ENCODE results near the gene PPP6R2. TPM values are rescaled to one million over a fixed set of nuclear protein-coding genes. Genes with fewer than 3 reads are reported as not detected.

The PPP6R2 gene, protein sequence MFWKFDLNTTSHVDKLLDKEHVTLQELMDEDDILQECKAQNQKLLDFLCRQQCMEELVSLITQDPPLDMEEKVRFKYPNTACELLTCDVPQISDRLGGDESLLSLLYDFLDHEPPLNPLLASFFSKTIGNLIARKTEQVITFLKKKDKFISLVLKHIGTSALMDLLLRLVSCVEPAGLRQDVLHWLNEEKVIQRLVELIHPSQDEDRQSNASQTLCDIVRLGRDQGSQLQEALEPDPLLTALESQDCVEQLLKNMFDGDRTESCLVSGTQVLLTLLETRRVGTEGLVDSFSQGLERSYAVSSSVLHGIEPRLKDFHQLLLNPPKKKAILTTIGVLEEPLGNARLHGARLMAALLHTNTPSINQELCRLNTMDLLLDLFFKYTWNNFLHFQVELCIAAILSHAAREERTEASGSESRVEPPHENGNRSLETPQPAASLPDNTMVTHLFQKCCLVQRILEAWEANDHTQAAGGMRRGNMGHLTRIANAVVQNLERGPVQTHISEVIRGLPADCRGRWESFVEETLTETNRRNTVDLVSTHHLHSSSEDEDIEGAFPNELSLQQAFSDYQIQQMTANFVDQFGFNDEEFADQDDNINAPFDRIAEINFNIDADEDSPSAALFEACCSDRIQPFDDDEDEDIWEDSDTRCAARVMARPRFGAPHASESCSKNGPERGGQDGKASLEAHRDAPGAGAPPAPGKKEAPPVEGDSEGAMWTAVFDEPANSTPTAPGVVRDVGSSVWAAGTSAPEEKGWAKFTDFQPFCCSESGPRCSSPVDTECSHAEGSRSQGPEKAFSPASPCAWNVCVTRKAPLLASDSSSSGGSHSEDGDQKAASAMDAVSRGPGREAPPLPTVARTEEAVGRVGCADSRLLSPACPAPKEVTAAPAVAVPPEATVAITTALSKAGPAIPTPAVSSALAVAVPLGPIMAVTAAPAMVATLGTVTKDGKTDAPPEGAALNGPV
- 62.1 and 69.7 TPM in 2 replicates for total RNA-seq (2014; rRNA removed; shearing (Covaris generic))

DNA sequence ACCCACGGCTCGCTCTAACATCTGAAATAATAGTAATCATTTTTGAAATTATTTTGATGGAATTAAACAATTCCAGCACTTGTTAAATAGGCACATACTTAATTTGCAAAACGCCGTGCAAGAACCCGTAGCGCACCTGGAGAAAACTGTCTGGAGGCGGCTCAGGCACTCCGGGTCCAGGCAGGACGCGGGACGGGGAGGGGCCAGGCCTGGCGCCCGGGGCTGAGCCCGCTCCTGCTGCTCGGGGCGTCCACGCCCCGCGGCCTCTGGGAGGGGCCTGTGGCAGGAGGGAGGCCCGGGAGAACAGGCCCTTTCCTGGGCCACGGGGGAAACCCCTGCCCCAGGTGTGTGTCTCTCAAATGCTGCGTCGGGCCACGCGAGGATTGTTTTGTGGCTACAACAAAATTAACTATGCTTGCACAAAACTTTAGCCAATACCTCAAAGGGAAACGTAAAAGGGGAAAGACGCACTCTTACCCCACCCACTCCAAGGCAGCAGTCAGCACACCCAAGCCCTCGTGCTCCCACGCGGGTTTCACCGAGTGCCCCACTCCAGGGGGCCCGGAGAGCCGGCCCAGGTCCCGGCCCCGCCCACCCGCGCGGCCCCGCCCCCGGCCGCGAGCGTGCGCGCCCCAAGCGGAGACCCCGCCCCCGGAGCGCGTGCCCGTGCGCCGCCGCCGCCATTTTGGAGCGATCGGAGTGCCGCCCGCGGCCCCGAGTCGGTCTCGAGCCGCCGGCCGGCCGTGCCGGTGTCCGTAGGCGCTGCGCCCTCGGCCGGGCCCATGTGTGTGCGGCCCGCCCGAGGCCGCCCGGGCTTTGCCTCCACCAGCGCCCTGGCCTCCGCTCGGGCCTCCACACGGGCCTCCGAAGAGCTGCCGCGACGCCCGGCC, at the start of gene PPP6R2:
PPP6R2 (plus strand) TSS at position 677 of the 890 bp plus-strand sequence. CDS start 50,582 bp downstream, outside the sequence.
- H3K9me3 ChIP-seq (replicated peaks): no peaks in the 10 kb centered on the region; the same call in 1 of the 2 replicates
- peak within 1 kb of the TSS; percentile 100 for H3K4me3 ChIP-seq
- H3K27ac ChIP-seq: peak within 1 kb of the TSS; percentile 70
- peaks cover 7% of the 10 kb centered on the region; the same call in 1 of the 2 replicates for H3K4me1 ChIP-seq (replicated peaks)
- DNase-seq (ENCODE audit: low read depth in 1 of 2, low spot score in 2 of 2): peak; percentile 72 to 75
- H3K36me3 ChIP-seq: peaks cover 6% of the 10 kb centered on the region
- no peaks in the 10 kb centered on the region for H3K27me3 ChIP-seq (replicated peaks)

DNA sequence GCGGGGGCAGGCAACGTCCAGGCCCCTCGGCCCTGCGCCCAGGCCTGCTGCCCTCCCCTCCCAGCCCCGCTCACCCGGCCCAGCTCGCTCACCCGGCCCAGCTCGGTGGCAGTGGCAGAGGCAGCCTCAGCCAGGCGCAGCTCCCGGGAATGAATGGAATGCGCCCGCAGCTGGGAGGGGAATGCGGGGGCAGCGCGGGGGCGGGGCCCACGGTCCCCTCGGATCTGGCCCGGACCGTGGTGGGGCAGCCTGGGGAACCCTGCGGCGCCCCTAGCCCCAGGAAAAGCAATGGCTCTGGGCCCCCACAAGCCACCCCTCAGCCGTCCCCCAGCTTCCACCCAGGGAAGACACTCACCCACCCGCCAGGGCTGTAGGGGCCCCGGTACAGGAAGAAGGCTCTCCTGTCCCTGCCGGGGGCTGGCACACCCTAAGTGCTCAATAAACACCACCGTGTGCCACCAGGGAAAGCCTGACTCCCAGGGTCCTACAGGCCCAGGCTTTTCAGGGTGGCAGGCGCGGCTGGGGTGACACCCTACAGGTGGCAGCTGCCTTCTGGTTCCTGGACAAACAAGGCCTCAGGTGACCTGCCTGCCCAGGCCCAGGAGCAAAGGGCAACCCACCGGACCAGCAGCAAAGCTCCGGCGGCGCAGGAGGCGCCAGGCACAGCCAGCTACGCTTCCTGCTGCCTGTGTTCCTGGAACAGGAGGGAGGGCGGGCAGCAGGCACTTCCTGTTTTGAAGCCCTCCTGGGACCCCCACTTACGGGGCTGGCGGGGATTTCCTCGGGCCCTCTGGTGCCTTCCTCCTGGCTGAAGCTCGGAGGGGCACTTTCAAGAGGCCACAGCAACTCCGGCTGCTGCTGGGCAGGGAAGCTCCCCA, 49.4 kb upstream of the PPP6R2 start:
- DNase-seq (ENCODE audit: low read depth in 1 of 2, low spot score in 2 of 2): peak; percentile 72 to 94
- H3K27ac ChIP-seq: peak overlapping the region; percentile 90
- H3K36me3 ChIP-seq: peaks cover 55% of the 10 kb centered on the region
- H3K4me3 ChIP-seq: peak overlapping the region; percentile 39
- no peaks in the 10 kb centered on the region for H3K27me3 ChIP-seq (replicated peaks)
- peaks cover 33% of the 10 kb centered on the region for H3K4me1 ChIP-seq (replicated peaks)
- H3K9me3 ChIP-seq (replicated peaks): no peaks in the 10 kb centered on the region

DNA sequence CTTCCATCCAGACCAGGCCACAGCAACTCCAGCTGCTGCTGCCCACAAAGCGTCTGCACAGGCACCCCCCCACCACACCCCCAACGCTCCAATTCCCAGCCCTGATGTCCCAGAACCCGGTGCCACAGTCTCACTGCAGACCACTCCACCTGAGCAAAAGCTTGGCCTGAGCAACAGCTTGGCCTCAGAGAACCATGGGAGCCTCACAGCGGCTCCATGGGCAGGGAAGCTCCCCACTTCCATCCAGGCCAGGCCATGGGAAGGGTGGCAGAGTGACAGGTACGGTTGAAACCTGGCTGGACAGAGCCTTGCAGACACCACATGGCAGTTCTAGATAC, 48.8 kb upstream of the PPP6R2 start:
- Histone ChIP-seq H3K27me3 (replicated peaks) (no peaks in the 10 kb centered on the region), H3K4me3 (no peak overlapping the region)
- DNase-seq (ENCODE audit: low read depth in 1 of 2, low spot score in 2 of 2): no peak

DNA sequence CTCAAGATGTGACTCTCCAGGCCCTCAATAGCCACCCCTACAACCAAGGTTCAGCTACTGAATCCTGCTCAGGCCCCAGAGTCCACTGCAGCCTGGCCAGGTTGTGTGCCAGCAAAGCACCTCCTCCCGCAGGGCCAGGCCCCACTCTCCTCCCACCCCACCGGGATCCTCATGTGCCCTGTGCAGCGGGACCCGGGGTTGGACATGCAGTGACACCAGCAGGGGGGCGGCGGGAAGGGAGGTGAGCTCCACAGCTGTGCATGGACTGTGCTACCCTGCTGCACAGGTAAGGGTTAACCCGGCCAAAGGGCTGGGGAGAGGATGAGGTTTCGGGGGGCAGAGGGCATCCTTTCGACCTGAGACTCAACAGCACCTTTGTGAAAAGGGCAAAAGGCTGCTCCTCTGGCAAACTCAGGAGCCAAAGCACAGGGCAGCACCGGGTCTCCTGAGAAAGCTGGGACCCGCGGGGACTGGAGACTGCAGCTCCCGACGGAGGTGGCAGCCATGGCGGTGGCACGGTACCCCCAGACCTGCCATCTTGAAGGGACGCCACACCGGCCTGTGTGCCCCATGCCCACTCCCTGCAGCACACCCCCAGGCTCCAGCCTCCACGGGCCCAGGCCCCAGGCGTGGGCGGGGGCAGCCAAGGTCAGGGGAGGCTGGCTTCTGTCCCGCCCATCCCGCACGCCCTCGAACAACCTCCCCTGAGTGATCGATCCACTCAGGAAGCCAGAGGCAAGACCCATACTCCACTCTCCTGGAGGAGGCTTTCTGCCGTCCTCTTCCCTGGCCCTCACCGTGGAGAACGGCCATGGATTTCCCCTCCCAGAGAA, 46.3 kb upstream of the PPP6R2 start:
- Histone ChIP-seq H3K9me3 (replicated peaks) (no peaks in the 10 kb centered on the region), H3K27me3 (replicated peaks) (no peaks in the 10 kb centered on the region), H3K4me1 (replicated peaks) (peaks cover 29% of the 10 kb centered on the region), H3K27ac (no peak overlapping the region), H3K36me3 (peaks cover 33% of the 10 kb centered on the region), H3K4me3 (no peak overlapping the region)
- DNase-seq (ENCODE audit: low read depth in 1 of 2, low spot score in 2 of 2): no peak

More for the DNA sequence above, 48.8 kb upstream of the PPP6R2 start:
- H3K27ac ChIP-seq: peak overlapping the region; percentile 90
- H3K9me3 ChIP-seq (replicated peaks): no peaks in the 10 kb centered on the region
- peaks cover 33% of the 10 kb centered on the region for H3K4me1 ChIP-seq (replicated peaks)
- peaks cover 49% of the 10 kb centered on the region for H3K36me3 ChIP-seq

DNA sequence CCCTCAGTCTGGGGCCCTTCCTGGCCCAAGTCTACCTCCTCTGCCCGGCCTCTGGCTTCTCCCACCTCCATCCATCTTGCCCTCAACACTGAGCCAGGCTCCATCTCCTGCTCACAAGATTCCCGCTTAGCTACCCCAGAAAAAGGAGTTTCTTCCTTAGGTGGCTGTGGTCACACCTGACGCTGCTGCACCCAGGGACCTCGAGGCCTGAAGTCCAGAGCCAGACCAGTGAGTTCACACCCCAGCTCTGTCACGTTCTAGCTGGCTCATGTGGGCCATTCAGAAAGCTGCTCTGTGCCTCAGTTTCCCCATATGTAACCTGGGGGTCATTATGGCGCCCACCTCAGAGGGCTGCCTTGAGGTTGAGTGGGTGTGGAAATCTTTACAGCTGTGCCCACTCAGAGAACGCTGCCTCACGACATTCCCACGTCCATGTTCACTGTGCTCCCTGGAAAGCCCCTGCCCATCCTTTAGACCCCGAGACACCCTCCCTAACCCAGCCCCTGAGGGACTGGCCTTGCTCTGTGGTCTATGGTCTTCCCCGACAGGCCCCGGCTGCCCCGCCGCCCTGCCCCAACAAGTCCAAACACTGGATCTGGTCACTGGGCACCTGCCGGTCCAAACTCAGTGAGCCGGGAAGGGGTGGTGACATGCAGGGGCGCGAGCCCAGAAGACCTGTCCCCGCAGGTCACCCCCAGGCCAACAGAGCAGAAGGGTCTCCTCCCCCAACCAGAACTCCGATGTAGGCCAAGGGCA, 45.4 kb upstream of the PPP6R2 start:
- no peak for DNase-seq (ENCODE audit: low read depth in 1 of 2, low spot score in 2 of 2)
- Histone ChIP-seq H3K27ac (no peak overlapping the region), H3K4me1 (replicated peaks) (peaks cover 26% of the 10 kb centered on the region), H3K36me3 (peaks cover 29% of the 10 kb centered on the region), H3K9me3 (replicated peaks) (no peaks in the 10 kb centered on the region), H3K27me3 (replicated peaks) (no peaks in the 10 kb centered on the region), H3K4me3 (no peak overlapping the region)

DNA sequence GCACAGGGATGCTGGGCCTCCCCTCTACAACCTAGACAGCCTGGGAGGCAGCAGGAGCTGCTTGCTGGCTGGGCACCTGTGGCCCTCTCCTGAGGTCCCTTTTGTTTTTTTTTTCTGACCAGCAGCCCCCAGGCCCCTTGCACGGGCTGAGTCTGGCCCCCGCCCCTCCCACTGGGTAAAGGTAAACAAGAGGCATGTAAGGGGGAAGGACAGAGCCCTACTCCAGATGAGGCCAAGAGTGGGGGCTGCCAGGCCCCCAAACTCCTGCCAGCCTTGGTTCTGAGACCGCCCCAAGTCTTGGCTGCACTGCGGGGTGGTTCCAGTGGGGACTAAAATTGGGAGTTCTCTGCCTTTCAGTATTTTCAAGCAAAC, 44.9 kb upstream of the PPP6R2 start:
- H3K9me3 ChIP-seq (replicated peaks): no peaks in the 10 kb centered on the region
- peaks cover 30% of the 10 kb centered on the region for H3K36me3 ChIP-seq
- DNase-seq (ENCODE audit: low read depth in 1 of 2, low spot score in 2 of 2): no peak
- no peak overlapping the region for H3K27ac ChIP-seq
- H3K4me1 ChIP-seq (replicated peaks): peaks cover 21% of the 10 kb centered on the region
- no peaks in the 10 kb centered on the region for H3K27me3 ChIP-seq (replicated peaks)
- no peak overlapping the region for H3K4me3 ChIP-seq

DNA sequence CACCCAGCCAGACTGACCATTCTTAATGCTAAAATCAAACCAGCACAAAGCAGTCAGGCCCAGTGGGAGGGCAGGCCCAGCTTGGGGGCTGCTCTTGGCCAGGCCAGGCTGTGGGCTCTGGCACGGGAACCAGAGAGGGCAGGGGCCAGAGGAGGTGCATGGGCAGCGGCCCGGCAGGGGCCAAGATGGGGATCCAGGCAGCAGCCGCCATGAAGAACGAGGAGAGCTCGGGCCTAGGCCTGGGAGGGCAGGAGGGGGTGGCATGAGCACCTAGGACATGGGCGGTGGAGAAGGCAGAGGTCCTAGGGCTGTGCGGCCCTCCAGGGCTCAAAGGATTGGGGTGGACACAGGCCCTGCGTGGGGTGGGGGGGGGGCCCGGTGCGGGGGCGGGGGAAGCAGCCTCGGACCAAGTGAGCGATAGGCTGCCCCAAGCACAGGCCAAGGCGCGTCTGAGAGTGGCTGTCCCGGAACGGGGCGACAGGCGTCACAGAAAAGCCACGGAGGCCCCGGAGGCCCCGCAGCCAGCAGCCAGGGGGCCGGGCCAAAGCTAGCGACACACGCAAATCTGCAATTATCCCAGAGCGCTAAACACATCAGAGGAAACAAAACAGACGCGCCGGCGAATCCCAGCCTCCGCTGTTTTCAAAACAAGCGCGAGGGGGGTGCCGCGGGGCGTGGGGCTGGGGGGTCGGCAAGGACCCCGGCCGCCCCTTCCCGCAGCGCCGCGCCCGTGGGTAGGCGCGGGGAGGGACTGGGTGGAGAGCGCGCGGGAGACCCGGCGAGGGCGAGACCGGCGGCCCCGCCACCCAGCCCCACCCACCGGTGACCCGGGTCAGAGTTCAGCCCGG, 44.0 kb upstream of the PPP6R2 start:
- peaks cover 32% of the 10 kb centered on the region for H3K36me3 ChIP-seq
- H3K4me1 ChIP-seq (replicated peaks): peaks cover 14% of the 10 kb centered on the region
- no peak overlapping the region for H3K4me3 ChIP-seq
- H3K9me3 ChIP-seq (replicated peaks): no peaks in the 10 kb centered on the region
- DNase-seq (ENCODE audit: low read depth in 1 of 2, low spot score in 2 of 2): no peak
- H3K27me3 ChIP-seq (replicated peaks): no peaks in the 10 kb centered on the region
- no peak overlapping the region for H3K27ac ChIP-seq

DNA sequence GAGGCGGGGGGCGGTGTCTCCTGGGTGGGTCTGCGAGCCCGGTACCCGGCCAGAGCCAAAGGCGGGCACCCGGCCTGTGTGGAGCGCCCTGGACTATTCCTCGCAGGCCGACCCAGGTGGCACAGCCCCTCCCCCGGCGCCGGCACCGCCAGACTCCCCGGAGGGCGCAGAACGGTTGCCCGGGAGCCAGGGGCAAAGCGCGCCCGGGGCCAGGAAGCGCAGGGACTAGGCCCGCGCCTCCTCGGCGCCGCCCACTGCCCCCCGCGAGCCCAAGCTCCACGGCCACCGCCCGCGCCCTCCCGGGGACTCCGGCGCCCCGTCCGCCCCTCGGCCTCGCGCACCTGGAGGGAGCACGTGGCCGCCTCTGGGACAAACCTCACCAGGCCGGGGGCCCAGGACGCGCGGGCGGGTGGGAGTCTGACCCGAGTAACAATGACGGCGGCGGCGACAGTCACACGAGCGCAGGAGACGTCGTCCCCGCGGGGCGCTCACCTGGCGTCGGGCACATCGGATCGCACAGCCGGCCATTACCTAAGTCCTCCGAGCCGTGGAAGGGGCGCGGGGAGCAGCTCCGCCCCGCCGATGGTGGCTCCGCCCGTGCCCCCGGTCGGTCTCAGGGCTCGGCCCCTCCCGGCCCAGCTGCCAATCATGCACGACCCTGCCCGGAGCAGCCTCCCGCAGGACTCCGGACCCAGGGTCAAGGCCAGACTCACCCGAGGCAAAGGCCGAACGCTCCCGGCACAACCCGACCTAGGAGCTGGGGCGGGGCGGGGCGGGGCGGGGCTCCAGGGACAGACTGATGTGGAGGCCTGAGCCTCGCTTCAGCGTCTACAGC, 43.1 kb upstream of the PPP6R2 start:
- H3K27me3 ChIP-seq (replicated peaks): no peaks in the 10 kb centered on the region
- H3K9me3 ChIP-seq (replicated peaks): no peaks in the 10 kb centered on the region
- H3K27ac ChIP-seq: no peak overlapping the region
- DNase-seq (ENCODE audit: low read depth in 1 of 2, low spot score in 2 of 2): no peak
- H3K4me3 ChIP-seq: no peak overlapping the region
- H3K4me1 ChIP-seq (replicated peaks): peaks cover 14% of the 10 kb centered on the region
- H3K36me3 ChIP-seq: peaks cover 30% of the 10 kb centered on the region

DNA sequence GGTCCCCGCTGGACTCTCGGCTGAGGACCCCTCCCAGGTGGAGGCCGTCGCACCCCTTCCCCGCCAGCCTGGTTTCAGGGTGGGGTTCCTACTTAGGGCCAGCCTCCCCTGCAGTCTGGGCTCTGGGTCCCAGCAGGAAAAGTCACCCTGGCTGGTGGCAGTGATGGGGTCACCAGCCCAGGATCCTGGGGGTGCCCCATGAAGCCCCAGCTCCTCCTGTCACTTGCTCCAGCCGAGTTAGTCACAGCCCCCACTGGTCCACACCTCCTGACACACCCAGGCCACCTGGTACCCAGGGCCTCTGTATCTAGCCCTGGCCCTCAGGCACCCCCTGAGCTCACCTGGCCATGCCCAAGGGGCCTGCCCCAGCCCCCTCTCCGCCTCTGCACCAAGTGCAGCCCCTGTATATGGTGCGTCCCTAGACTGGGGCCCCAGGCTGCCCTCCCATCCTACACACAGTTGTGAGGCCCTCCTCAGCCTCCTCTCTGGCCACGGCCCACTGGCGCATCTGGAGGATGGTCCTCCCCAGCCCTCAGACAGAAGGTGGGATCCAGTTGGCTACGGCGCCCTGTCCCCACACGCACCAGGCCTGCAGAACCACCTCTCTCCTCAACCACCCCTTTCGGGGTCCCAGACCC, 42.4 kb upstream of the PPP6R2 start:
- Histone ChIP-seq H3K27me3 (replicated peaks) (no peaks in the 10 kb centered on the region), H3K9me3 (replicated peaks) (no peaks in the 10 kb centered on the region), H3K4me3 (no peak overlapping the region), H3K36me3 (peaks cover 36% of the 10 kb centered on the region), H3K4me1 (replicated peaks) (peaks cover 21% of the 10 kb centered on the region), H3K27ac (no peak overlapping the region)
- DNase-seq (ENCODE audit: low read depth in 1 of 2, low spot score in 2 of 2): no peak

DNA sequence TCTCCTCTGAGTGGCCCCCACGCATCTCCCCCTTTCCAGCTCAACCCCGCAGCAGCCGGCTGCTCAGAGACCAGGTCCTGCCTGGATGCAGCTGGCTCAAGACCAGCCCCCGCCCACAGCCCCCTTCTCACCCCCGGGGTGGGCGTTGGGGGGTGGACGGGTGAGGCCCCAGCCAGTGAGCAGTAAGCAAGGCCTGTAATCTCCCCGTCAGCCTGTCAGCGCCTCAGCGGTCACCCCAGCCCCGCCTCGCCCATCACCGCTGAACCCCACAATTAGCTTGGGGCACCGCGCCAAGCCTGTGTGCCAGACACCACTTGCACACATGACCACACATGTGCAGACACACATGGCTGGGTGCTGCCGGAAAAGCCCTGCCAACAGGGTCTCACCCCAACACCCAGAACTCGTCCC, 41.5 kb upstream of the PPP6R2 start:
- Histone ChIP-seq H3K27me3 (replicated peaks) (no peaks in the 10 kb centered on the region), H3K4me3 (no peak overlapping the region), H3K4me1 (replicated peaks) (peaks cover 28% of the 10 kb centered on the region), H3K27ac (no peak overlapping the region), H3K9me3 (replicated peaks) (no peaks in the 10 kb centered on the region), H3K36me3 (peaks cover 36% of the 10 kb centered on the region)
- no peak for DNase-seq (ENCODE audit: low read depth in 1 of 2, low spot score in 2 of 2)
